Naive thymus-derived CD8-positive, alpha-beta T cell (primary cell): ENCODE results near the gene GZMH. TPM values are rescaled to one million over a fixed set of nuclear protein-coding genes. Genes with fewer than 3 reads are reported as not detected.
"Not testable (repeated sequence)": the region's sequence is repeated elsewhere in the genome, so short reads cannot be mapped to it uniquely, and the experiment has no call there.

ENCODE experiments used
- ATAC-seq, 2 donors: fragments of 150-1000 bp; cut with Tn5 transposase in 1 of 2; sonication (Bioruptor Pico), chemical (Tn5 transposase) in 1 of 2; 1 replicate in 1 of 2; 2 replicates in 1 of 2; pipeline ENCODE4 v1.10.0; 2021; ENCODE audit warnings: mild to moderate bottlenecking in 2 of 2, moderate library complexity in 2 of 2
- POLR2A ChIA-PET: fragments of 350-600 bp; sonication (Branson Sonifier 250); formaldehyde crosslinking; loops from one replicate; lab custom pipeline; 2021; ENCODE audit warnings: antibody characterized with exemption; lab: Charles Lee
- DNase-seq, 10 donors: peaks; one replicate each; pipeline versions ENCODE4 v3.0.0 to v3.0.0-alpha.2; 2020 to 2022
- H3K27ac Mint-ChIP-seq, 10 donors: one replicate each; pipeline ENCODE4 v1.8.0; 2020 to 2022; ENCODE audit warnings: mild to moderate bottlenecking in 10 of 10, mixed read lengths in 10 of 10, moderate library complexity in 4 of 10, inconsistent platforms in 1 of 10
- H3K27me3 Mint-ChIP-seq, 5 donors: one replicate each; pipeline ENCODE4 v1.8.0; 2021 to 2022; ENCODE audit warnings: mixed read lengths in 5 of 5
- H3K36me3 Mint-ChIP-seq, 3 donors: one replicate each; pipeline ENCODE4 v1.8.0; 2020 to 2022; ENCODE audit warnings: mixed read lengths in 3 of 3, mild to moderate bottlenecking in 2 of 3, inconsistent platforms in 1 of 3
- H3K4me1 Mint-ChIP-seq, 4 donors: one replicate each; pipeline ENCODE4 v1.8.0; 2021 to 2022; ENCODE audit warnings: mixed read lengths in 4 of 4
- H3K4me3 Mint-ChIP-seq, 10 donors: one replicate each; pipeline ENCODE4 v1.8.0; 2020 to 2022; ENCODE audit warnings: mild to moderate bottlenecking in 10 of 10, mixed read lengths in 10 of 10, moderate library complexity in 6 of 10, inconsistent platforms in 1 of 10
- H3K9me3 Mint-ChIP-seq, 9 donors: one replicate each; pipeline ENCODE4 v1.8.0; 2020 to 2022; ENCODE audit warnings: mixed read lengths in 9 of 9, mild to moderate bottlenecking in 3 of 9, inconsistent platforms in 1 of 9, moderate library complexity in 1 of 9
- polyA plus RNA-seq, 3 donors: library from polyadenylated mRNA; unstranded; fragments of 300-500 nt; fragmentation: Illumina TruSeq; gene quantifications; one replicate each; pipeline ENCODE4 v1.2.3, GENCODE V29; 2021
- total RNA-seq, 8 experiments: library from RNA in 2 of 8; stranded (reverse) in 2 of 8; gene quantifications; one replicate each; pipeline ENCODE4 v1.2.3 and lab custom pipeline; 2021 to 2026

Gene GZMH
- total and polyA plus RNA-seq, 5 experiments from 2014 or later = 0.65 to 452 (median 9.9) TPM; not detected in 1

- Mint-ChIP-seq H3K9me3 (peaks cover 0 to 2% (median 0%) of the 10 kb centered on the region in 9 donors), H3K27me3 (peaks cover 0 to 12% (median 1%) of the 10 kb centered on the region in 5 donors), H3K4me3 (no peak overlapping the region), H3K27ac (peak overlapping the region in 2 of 10 donors; percentile 47 to 66), H3K4me1 (peaks cover 0 to 28% (median 4%) of the 10 kb centered on the region in 4 donors), H3K36me3 (peaks cover 0 to 4% (median 0%) of the 10 kb centered on the region in 3 donors)
- no peak for DNase-seq
- ATAC-seq = no peak
- POLR2A ChIA-PET = no interaction called here
These were observed 20.0 kb upstream of the GZMH start for GRCh38 chr14:24629521-24629920.

GRCh38 chr14:24613747-24614146, 4.3 kb upstream of the GZMH start:
- Mint-ChIP-seq H3K27me3 (peaks cover 0 to 11% (median 0%) of the 10 kb centered on the region in 5 donors), H3K4me1 (peaks cover 0 to 25% (median 3%) of the 10 kb centered on the region in 4 donors), H3K36me3 (no peaks in the 10 kb centered on the region), H3K4me3 (no peak overlapping the region), H3K9me3 (peaks cover 0 to 4% (median under 1%) of the 10 kb centered on the region in 9 donors), H3K27ac (peak overlapping the region in 1 of 10 donors; percentile 88)
- POLR2A ChIA-PET = no interaction called here
- no peak for ATAC-seq
- DNase-seq = no peak

GRCh38 chr14:24613241-24613640, 3.8 kb upstream of the GZMH start:
- DNase-seq = no peak
- ATAC-seq = no peak
- H3K36me3 Mint-ChIP-seq = no peaks in the 10 kb centered on the region
- H3K9me3 Mint-ChIP-seq = peaks cover 0 to 4% (median 0%) of the 10 kb centered on the region in 9 donors
- peak overlapping the region in 1 of 10 donors; percentile 88 for H3K27ac Mint-ChIP-seq
- peaks cover 0 to 11% (median 0%) of the 10 kb centered on the region in 5 donors for H3K27me3 Mint-ChIP-seq
- POLR2A ChIA-PET = no interaction called here
- peak overlapping the region in 1 of 10 donors; percentile 28 for H3K4me3 Mint-ChIP-seq
- H3K4me1 Mint-ChIP-seq = peaks cover 0 to 29% (median 3%) of the 10 kb centered on the region in 4 donors

- no peak for ATAC-seq
- H3K4me3 Mint-ChIP-seq = peak overlapping the region in 1 of 10 donors; percentile 44
- POLR2A ChIA-PET = no interaction called here
- DNase-seq = no peak
- peak overlapping the region in 1 of 10 donors; percentile 82 for H3K27ac Mint-ChIP-seq
- no peaks in the 10 kb centered on the region for H3K36me3 Mint-ChIP-seq
- H3K4me1 Mint-ChIP-seq = peaks cover 0 to 35% (median 3%) of the 10 kb centered on the region in 4 donors
- H3K9me3 Mint-ChIP-seq = peaks cover 0 to 4% (median 0%) of the 10 kb centered on the region in 9 donors
- peaks cover 0 to 11% (median 0%) of the 10 kb centered on the region in 5 donors for H3K27me3 Mint-ChIP-seq
These were observed 2.7 kb upstream of the GZMH start for GRCh38 chr14:24612196-24612595.

GRCh38 chr14:24607635-24608514, 1.6 kb downstream of the GZMH start:
- POLR2A ChIA-PET = no interaction called here
- peaks cover 4 to 47% (median 11%) of the 10 kb centered on the region in 4 donors for H3K4me1 Mint-ChIP-seq
- ATAC-seq = no peak
- H3K9me3 Mint-ChIP-seq = peaks cover 0 to 4% (median 0%) of the 10 kb centered on the region in 9 donors
- H3K27ac Mint-ChIP-seq = peak overlapping the region in 5 of 10 donors; percentile 34 to 90 (median 55)
- H3K4me3 Mint-ChIP-seq = peak overlapping the region in 4 of 10 donors; percentile 22 to 86 (median 62)
- no peak for DNase-seq
- H3K27me3 Mint-ChIP-seq = peaks cover 0 to 17% (median 1%) of the 10 kb centered on the region in 5 donors
- H3K36me3 Mint-ChIP-seq = no peaks in the 10 kb centered on the region

- peaks cover 0 to 4% (median 0%) of the 10 kb centered on the region in 9 donors for H3K9me3 Mint-ChIP-seq
- no peak for DNase-seq
- POLR2A ChIA-PET = no interaction called here
- peak overlapping the region in 4 of 10 donors; percentile 31 to 86 (median 58) for H3K4me3 Mint-ChIP-seq
- H3K27me3 Mint-ChIP-seq = peaks cover 0 to 17% (median 1%) of the 10 kb centered on the region in 5 donors
- H3K27ac Mint-ChIP-seq = peak overlapping the region in 3 of 10 donors; percentile 34 to 90 (median 38)
- peaks cover 4 to 39% (median 10%) of the 10 kb centered on the region in 4 donors for H3K4me1 Mint-ChIP-seq
- H3K36me3 Mint-ChIP-seq = no peaks in the 10 kb centered on the region
- no peak for ATAC-seq
These were observed 2.4 kb downstream of the GZMH start for GRCh38 chr14:24607081-24607480.

- H3K4me3 Mint-ChIP-seq = peak overlapping the region in 2 of 10 donors; percentile 55 to 86
- peaks cover 0 to 17% (median 5%) of the 10 kb centered on the region in 5 donors for H3K27me3 Mint-ChIP-seq
- peaks cover 4 to 33% (median 10%) of the 10 kb centered on the region in 4 donors for H3K4me1 Mint-ChIP-seq
- DNase-seq (no peak), ATAC-seq (no peak)
- H3K9me3 Mint-ChIP-seq = peaks cover 0 to 2% (median 0%) of the 10 kb centered on the region in 9 donors
- peak overlapping the region in 3 of 10 donors; percentile 6 to 94 (median 90) for H3K27ac Mint-ChIP-seq
- POLR2A ChIA-PET = no interaction called here
- H3K36me3 Mint-ChIP-seq = no peaks in the 10 kb centered on the region
These were observed 3.2 kb downstream of the GZMH start for GRCh38 chr14:24606297-24606696.

- DNase-seq (peak in 9 of 10 donors; percentile 17 to 63 (median 44)), ATAC-seq (peak; percentile 58 to 75)
- no peaks in the 10 kb centered on the region for H3K9me3 Mint-ChIP-seq
- peaks cover 0 to 17% (median 5%) of the 10 kb centered on the region in 5 donors for H3K27me3 Mint-ChIP-seq
- peak overlapping the region in 6 of 10 donors; percentile 6 to 94 (median 73) for H3K27ac Mint-ChIP-seq
- peak overlapping the region in 3 of 10 donors; percentile 1 to 86 (median 59) for H3K4me3 Mint-ChIP-seq
- H3K36me3 Mint-ChIP-seq = no peaks in the 10 kb centered on the region
- H3K4me1 Mint-ChIP-seq = peaks cover 4 to 33% (median 10%) of the 10 kb centered on the region in 4 donors
- POLR2A ChIA-PET = no interaction called here
These were observed 3.9 kb downstream of the GZMH start for GRCh38 chr14:24605435-24606190.

GRCh38 chr14:24597403-24597802, 12.1 kb downstream of the GZMH start:
- Mint-ChIP-seq H3K27ac (no peak overlapping the region), H3K27me3 (peaks cover 0 to 21% (median 5%) of the 10 kb centered on the region in 5 donors), H3K4me1 (no peaks in the 10 kb centered on the region), H3K36me3 (peaks cover 0 to 44% (median 25%) of the 10 kb centered on the region in 3 donors), H3K9me3 (peaks cover 18 to 64% (median 48%) of the 10 kb centered on the region in 9 donors), H3K4me3 (no peak overlapping the region)
- DNase-seq = no peak
- POLR2A ChIA-PET = no interaction called here
- ATAC-seq = no peak

- Mint-ChIP-seq H3K4me3 (no peak overlapping the region), H3K27me3 (peaks cover 0 to 24% (median 13%) of the 10 kb centered on the region in 5 donors), H3K4me1 (no peaks in the 10 kb centered on the region), H3K27ac (no peak overlapping the region), H3K9me3 (peaks cover 18 to 70% (median 50%) of the 10 kb centered on the region in 9 donors), H3K36me3 (peaks cover 0 to 43% (median 24%) of the 10 kb centered on the region in 3 donors)
- POLR2A ChIA-PET = no interaction called here
- ATAC-seq = no peak
- DNase-seq = no peak
These were observed 14.2 kb downstream of the GZMH start for GRCh38 chr14:24595073-24595808.

GRCh38 chr14:24591004-24591403, 18.5 kb downstream of the GZMH start:
- POLR2A ChIA-PET, ATAC-seq, H3K27ac Mint-ChIP-seq, H3K4me1 Mint-ChIP-seq, H3K4me3 Mint-ChIP-seq, DNase-seq: not testable (repeated sequence)
- Mint-ChIP-seq H3K36me3 (peaks cover 0 to 22% (median 11%) of the 10 kb centered on the region in 3 donors), H3K9me3 (peaks cover 3 to 54% (median 40%) of the 10 kb centered on the region in 9 donors), H3K27me3 (peaks cover 4 to 23% (median 8%) of the 10 kb centered on the region in 5 donors)
